Epidermal melanocyte (primary cell): ENCODE results near the gene PSAP.
A peak's percentile ranks its signal among the peaks of the same experiment; 100 is the strongest.
"Not testable (repeated sequence)": the region's sequence is repeated elsewhere in the genome, so short reads cannot be mapped to it uniquely, and the experiment has no call there.

Source experiments
- DNase-seq: peaks from one replicate; pipeline ENCODE4 v3.0.0; 2011; ENCODE audit warnings: low spot score; ENCODE audit not compliant: insufficient read length

PSAP gene

DNA sequence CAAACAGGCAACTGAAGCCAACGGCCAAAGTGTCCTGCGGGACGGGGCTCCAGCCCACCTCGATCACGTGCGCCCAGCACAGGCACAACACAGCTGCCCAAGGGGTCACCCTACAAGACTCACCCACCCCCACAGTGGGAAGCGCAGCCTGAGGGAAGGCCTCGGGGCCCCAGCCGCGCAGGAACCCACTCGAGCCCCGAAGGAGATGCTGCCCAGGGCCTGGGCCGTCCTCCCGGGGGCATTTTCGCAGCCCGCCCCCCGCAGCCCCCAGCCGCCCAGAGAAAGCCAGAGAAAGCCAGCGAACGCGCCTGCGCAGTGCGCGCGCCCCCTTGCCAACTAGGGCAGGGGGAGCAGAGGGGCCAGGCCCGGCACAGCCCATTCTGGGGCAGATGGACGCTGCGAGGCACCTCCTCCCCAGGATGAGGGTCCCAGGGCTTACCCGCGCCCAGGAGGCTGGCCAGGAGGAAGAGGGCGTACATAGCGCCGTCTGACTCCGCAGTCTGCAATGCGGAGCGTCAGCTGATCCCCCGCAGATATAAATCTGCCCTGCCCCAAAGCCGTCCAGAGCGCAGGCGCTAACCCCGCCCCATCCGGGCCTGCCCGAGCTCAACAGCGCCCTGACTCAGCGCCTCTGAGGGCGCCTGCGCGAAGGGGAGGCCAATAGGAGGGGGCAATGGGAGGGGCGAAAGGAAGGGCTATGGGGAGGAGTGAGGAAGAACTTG is at the start of gene PSAP:
PSAP (minus strand) TSS at position 509 of the 722 bp plus-strand sequence; CDS start at position 479, 30 bp downstream.
- DNase-seq = peak; percentile 92

DNA sequence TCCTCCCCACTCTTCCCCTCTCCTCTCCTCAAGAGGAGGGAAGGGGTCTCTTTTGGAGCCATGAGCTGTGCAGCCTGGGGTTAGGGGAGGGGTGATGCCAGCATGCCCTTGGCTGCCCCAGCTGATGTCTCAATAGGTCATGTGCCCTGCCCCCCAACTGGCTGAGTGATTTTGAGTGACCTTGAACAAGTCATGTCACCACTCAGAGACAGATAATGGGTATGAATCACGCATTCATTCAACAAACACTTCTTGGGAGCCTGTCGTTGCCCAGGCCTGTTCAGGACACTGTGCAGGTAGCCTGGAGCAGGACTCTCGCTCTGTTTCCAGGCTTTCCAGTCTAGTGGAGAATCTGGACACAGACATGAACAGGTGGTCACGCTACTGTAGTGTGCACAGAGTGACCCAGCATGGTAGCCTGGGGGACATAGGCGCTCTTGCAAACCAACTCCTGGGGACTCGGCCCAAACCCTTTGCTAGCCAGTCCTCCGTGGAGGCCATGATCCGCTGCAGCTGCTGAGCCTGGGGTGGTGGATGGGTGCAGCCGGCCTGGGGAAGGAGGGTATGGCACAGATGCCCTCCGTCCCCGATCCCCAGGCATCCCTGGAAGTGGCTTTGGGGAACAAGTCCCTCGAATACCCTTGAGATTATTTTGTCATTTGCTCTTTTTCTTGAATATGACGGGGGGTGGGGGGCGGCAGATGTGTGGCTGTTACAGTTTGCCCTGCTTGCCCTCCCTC is 49.6 kb upstream of the PSAP start:
- no peak for DNase-seq

DNA sequence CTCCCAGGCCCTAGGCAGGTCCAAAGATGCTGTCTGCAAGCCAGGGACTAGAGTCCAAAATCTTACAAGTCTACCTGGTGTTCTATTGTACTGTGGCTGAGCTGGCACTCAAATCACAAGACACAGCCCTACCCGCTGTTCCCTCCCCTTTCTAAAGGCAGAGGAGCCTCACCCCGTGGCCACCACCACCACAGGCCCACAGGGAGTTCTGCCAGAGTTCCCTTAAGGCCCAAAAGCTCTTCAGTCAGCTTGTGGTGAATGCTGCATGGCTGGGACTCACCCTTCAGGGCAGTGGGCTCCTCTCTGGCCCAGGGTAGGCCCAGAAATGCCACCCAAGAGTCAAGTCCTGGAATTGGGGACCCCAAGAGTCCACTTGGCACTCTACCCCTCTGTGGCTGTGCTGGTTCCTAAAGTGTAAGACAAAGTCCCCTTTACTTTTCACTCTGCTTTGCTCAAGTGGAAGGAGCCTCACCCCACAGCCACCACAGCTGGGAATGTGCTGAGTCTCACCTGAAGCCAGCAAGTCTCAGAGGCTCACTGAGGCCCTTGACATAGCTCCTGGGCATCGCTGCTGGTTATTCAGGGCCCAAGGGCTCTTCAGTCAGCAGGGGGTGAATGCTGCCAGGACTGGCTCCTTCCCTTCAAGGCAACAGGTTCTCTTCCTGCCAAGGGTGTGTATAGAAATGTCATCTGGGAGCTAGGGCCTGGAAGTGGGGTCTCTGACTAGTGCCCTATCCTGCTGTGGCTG is 48.8 kb upstream of the PSAP start:
- DNase-seq = no peak

DNA sequence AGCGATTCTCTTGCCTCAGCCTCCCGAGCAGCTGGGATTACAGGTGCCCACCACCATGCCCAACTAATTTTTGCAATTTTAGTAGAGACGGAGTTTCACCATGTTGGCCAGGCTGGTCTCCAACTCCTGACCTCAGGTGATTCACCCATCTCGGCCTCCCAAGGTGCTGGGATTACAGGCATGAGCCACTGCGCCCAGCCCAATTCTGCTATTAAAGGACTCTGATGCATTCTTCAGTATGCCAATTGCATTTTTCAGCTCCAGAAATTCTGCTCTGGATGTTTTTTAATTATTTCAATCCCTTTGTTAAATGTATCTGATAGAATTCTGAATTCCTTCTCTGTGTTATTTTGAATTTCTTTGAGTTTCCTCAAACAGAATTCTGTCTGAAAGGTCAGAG is 47.3 kb upstream of the PSAP start:
- not testable (repeated sequence) for DNase-seq

DNA sequence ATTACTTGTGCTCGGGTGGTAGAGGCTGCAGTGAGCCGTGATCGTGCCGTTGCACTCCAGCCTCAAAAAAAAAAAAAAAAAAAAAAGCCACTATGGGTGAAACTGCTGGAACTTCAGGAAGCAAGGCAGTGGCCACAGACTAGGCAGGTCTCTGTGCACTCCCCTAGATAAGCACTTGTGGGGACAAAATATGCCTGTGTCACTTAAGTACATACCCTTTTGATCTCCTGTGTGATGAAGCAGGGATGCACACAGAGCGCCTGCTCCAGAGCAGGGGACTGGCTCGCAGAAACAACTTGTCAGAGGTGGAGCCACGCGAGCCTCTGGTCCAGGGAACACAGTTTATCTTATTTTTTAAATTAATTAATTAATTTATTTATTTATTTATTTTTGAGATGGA is 42.9 kb upstream of the PSAP start:
- no peak for DNase-seq

DNA sequence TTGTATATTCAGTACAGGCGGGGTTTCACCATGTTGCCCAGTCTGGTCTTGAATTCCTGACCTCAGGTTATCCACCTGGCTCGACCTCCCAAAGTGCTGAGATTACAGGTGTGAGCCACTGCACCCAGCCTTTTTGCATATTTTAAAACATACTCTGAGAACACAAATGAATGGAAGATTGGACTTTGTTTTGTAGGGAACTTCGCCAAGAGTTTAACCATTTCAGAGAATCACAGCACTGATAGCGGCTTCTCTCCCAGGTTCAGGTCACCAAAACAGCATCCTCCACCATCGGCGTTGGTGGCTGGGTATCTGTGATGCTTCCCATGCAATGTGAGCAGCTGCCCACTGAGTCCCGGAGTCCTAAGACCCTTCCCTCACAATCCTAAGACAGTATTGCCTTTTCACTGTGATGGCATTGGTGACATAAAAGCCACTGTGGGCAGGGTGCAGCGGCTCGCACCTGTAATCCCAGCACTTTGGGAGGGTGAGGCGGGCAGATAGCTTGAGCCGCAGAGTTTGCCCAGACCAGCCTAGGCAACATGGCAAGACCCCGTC is 42.3 kb upstream of the PSAP start:
- no peak for DNase-seq

DNA sequence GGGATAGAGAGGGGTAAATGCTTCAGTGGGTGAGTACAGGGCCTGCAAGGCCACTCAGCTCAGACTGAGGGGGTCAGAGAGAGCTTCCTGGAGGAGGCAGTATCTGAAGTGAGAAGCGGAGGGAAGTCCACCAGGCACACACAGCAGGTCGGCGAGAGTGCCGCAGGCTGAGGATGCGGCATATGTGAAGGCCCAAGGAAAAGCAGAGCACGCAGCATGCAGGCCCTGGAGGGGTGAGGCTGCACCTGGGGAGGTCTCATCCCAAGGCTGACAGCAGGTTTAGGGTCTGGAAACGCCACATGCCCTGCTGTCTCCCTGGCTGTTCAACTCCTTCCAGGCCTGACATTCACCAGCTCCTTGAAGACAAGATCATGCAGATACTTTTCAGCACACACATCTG is 40.4 kb upstream of the PSAP start:
- DNase-seq = no peak

DNA sequence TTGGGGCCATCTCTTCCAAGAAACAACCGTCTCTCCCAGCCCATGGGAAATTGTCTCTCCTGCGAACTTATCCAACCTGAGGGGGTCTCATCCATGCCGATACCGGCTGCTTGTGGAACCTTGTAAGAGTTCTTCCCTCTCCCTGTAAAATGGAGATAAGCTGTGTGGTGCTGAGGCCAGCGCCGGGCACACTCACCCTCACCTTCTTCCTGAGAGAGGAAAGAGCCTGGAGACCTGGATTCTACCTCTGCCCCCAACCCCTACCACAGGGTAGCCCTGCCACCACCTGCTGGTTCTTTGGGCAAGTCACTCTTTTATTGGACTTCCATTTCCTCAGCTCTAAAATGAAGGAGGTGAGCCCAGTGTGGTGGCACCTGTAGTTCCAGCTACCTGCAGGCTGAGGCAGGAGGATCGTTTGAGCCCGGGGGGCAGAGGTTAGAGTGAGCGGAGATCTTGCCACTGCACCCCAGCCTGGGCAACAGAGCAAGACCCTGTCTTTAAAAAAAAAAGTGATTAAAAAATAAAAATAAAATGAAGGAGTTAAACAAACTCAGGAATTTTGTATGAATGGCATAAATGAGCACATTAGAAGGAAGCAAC is 38.4 kb upstream of the PSAP start:
- no peak for DNase-seq

DNA sequence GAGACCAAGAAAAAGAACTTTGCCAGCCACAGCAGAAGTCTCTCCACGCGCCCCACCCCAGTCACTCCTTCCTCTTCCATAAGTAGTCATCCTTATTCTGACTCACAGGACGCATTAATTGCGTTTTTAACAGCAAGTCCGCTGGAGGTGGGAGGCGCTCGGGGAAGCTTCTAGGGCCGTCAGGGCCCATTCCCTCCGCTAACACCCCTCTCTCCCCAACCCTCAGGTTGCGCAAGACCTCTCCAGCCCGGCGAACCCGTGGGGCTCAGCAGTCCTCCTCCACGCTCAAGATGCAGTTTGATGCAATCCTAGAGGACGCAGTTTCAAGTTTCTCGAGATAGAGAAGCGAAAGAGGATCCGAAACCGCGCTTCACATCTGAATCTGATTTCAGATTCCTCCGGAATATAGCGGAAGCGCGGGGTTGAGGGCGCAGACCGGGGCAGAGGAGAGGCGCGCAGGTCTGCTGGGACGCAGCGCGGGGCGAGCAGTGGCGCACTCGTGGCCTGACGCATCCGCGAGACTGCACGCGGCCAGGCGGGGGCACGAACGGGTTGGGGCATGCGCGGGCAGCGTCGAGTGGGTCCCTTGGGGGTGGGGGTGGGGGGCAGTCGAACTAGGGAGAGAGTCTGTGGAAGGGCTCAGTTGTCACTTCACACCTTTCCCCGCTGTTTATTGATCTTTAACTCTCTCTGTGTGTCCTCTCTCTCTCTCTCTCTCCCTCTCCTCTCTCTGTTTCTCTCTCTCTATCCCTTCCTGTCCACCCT is 37.8 kb upstream of the PSAP start:
- peak; percentile 32 for DNase-seq

DNA sequence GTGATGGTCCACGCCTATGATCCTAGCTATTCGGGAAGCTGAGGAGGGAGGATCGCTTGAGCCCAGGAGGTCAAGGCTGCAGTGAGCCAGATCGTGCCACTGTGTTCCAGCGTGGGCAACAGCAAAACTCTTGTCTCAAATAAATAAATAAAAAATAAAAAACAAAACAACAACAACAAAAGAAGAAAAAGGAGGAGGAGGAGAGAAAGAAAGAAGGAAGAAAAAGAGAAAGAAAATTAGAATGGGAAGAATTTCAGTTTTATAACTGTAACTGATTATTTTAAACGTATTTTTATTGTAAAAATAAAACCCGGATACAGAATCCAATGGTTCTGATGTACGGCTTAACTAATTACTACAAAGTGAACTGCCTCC is 37.2 kb upstream of the PSAP start:
- no peak for DNase-seq

DNA sequence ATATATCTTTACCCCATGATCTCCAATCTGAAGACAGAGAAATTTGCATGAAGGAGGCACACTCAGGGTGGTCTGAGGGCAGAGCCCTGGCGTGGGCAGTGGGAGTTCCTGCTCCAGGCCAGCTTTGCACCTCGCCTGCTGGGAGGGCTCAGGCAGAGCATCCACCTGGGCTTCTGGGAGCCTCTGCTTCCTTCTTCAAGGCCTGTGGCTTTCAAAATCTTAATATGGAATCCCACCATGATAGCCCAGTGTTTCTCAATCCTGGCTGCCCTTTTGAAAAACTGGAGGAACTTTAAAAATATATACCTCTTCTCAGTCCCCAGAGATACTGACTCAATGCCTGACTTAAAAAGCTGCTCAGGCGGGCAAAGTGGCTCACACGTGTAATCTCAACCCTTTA is 36.7 kb upstream of the PSAP start:
- no peak for DNase-seq

DNA sequence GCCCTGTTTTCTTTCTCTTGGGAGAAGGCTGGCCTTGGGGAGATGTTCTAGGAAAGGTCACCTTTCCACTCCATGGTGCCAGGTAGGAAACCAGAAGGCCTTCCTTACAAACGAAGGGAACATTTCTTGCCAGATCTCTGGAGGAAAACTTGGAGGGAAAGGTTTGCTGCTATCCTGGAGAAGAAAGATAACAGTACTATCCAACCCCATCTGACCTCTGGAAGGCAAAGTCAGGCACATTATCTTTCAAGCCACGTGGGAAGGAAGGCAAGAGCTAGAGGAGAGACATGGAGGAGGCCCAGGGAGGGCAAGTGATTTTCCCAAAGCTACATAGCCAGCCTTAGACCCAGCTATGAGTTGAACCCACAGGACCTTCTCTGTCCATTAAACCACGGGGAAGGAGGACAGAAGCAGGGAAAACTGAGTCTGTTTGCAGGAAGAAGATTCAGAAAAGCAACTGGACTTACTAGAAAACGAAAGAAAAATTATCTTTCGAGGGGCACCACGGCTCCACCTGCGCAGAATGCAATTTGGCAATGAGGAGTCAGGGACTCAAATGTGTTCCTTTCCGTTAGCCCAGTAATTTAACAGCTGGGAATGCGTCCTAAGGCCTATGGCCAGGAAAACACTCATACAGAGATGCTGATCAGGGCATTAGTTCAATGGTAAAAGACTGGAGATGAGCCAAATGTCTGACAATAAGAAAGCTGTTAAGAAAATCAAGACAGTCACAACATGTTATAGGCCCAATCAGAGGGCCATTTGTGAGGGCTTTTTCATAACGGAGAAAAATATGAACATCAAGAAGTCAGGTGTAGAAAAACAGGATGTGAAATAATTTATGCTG is 32.0 kb upstream of the PSAP start:
- DNase-seq = peak; percentile 59

DNA sequence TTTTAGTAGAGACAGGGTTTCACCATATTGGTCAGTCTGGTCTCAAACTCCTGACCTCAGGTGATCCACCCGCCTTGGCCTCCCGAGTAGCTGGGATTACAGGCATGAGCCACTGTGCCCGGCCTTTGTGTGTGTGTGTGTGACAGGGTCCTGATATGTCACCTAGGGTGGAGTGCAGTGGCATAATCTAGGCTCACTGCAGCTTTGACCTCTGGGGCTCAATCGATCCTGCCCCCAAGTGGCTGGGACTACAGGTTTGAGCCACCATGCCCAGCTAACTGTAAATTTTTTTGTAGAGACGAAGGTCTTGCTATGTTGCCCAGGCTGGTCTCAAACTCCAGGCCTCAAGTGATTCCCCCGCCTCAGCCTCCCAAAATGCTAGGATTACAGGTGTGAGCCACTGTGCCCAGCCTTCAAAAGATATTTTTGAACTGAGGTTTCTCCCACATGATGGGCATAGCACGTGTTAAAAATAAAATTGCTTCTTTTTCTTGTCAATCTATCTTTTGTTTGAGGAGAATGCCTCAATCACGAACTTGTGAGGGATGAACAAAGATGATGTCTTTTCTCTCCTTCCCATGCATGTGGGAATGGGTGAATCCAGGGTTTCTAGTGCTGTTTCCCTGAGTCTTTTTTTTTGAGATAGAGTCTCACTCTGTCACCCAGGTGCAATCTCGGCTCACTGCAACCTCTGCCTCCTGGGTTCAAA is 30.8 kb upstream of the PSAP start:
- DNase-seq = no peak

DNA sequence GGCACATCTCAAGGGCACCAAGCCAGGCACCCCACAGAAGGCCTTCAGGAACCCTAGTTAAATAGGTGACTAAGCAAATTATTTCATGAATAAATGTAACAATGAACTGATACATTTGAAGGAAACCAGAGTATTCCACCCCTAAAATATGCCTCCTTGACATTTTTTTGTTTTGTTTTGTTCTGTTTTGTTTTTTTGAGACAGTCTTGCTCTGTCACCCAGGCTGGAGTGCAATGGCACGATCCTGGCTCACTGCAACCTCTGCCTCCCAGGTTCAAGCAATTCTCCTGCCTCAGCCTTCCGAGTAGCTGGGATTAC is 30.2 kb upstream of the PSAP start:
- not testable (repeated sequence) for DNase-seq

DNA sequence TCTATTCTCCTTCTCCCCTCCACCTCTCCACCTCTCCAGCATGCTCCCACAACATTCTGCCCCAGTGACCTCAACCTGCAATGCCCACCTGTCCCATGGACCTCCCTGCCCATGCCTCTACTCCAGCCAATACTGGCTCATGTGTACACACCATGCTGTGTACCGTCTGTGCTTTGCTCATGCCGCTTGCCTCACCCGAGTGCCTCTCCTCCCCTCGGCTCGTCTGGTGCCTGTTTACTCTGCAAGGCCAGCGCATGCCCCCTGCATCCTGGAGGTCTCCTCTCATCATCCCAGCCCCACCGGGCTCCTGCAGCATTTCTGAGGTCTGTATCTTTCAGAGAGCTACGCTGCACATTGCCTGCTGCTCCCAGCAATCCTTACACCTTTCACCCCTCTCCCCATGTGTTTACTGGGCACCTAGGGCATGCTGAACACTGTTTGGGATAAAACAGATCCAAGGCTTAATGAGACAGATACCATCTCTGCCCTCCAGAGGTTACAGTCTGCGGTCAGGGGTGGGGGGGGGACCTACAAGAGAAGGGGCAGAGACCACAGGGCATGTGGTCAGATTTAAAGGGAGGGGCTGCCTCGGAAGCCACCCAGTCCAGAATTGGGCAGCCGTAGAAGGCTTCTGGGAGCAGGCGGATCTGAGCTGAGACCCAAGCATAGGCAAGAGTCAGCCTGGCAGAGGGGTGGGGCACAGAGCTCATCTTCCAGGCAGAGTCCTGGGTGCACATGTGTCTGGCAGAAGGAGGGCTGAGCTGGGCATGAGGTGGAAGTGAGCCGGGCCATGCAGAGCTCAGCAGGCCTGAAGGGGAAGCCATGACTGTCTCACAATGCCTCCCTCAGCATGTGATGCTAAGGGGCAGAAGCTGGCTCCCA is 29.6 kb upstream of the PSAP start:
- DNase-seq = no peak

DNA sequence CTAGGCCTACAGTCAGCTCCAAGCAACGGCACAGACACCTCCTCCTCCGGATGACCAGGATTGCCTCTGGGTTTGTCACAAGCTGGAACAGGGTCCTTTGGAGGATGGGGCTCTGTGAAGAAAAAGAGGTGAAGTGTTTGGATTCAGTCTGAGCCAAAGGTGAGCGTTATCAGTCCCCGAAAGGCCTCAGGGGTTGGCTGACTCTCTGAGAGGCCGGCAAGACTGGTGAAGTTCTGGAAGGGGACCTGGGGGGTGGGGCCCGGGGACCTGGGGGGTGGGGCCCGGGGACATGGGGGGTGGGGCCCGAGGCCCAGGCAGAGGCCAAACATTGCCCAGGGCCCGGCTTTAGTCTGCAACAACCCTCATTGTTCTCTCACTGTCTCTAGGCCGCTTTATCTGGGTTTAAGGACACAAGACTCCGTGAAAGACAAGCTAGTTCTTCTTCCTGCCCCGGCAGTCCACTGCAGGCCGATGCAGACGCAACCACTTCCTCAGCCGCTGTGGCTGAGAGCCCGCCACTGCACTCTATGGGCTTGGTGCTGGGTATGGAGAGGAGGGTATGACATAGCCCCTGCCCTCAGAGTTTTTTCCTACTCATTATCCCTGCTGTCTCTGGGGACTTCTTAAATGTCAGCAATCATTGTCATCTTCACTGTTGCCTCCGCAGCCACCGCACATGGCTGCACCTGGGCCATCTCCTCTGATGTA is 27.4 kb upstream of the PSAP start:
- no peak for DNase-seq

DNA sequence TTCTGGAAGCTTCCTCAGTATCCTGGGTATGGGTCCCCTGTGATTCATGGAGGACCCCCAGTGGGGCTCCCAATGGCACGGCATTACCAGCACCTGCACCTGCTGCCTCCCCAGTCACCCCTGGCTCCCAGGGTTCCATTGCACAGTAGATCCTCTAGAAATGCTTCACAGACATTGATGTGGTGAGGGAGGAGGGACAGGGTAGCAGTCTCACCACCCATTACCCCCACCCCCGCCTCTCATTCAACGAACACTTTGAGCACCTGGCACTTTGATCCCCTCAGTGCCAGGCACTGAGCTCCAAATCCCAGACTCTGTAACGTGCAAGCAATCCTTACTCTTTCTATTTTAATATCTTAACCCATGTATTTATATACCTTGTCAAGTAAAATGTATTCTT is 26.8 kb upstream of the PSAP start:
- no peak for DNase-seq
